Mucosa of descending colon (tissue), 3 donors: Measurements from ENCODE around the gene VEPH1. TPM values are rescaled to one million over a fixed set of nuclear protein-coding genes. Genes with fewer than 3 reads are reported as not detected.

Source experiments
- ATAC-seq: fragments of 200-7000 bp; cut with Tn5 transposase; one replicate; pipeline ENCODE4 v1.9.1; 2020; ENCODE audit warnings: mild to moderate bottlenecking, moderate library complexity
- DNase-seq, 3 donors: peaks; one replicate each; pipeline ENCODE4 v3.0.0-alpha.2; 2020
- H3K36me3 ChIP-seq: fragments of 200-600 bp; one replicate; pipeline ENCODE4 v1.8.0; 2021; ENCODE audit warnings: low read depth, mild to moderate bottlenecking
- H3K4me1 ChIP-seq: fragments of 200-600 bp; one replicate; pipeline ENCODE4 v1.8.0; 2021; ENCODE audit warnings: low read depth, mild to moderate bottlenecking
- H3K4me3 ChIP-seq: fragments of 200-600 bp; one replicate; pipeline ENCODE4 v1.8.0; 2021; ENCODE audit warnings: mild to moderate bottlenecking
- H3K9me3 ChIP-seq: fragments of 200-600 bp; one replicate; pipeline ENCODE4 v1.8.0; 2021; ENCODE audit warnings: mild to moderate bottlenecking
- intact Hi-C, 2 donors: fragments of 100-400 bp; cut with DNase I in 1 of 2; cut with micrococcal nuclease in 1 of 2; formaldehyde crosslinking; loops; one replicate each; pipeline versions ENCODE4 v1.11.0 to v1.11.1; 2022; cut with DNase I, micrococcal nuclease
- total RNA-seq, 3 donors: library from RNA; stranded (reverse); fragmentation: NEBNext Ultra II Directional in 2 of 3; extraction: Animal tissue kit (Norgen Biotek cat#: 25700) in 2 of 3; gene quantifications; one replicate each; pipeline versions ENCODE4 v1.2.1 to v1.2.4, GENCODE V29; 2021 to 2023
- TF ChIP-seq, protein P1 (sequence below): fragments of 200-600 bp; IDR thresholded peaks from one replicate; pipeline ENCODE4 v1.8.0; 2022; ENCODE audit warnings: antibody characterized with exemption, mild to moderate bottlenecking
- donor health status: DM: no; HTN: no; CAD: no; lungs with moderate emphysema.
- donor health status: DM: no; HTN: no; CAD: no.
- donor health status: DM: no; HTN: yes; CAD: no.

The VEPH1 gene
- total RNA-seq, 3 donors from 2014 or later, result 1.5 to 6.3 (median 4.8) TPM

DNA sequence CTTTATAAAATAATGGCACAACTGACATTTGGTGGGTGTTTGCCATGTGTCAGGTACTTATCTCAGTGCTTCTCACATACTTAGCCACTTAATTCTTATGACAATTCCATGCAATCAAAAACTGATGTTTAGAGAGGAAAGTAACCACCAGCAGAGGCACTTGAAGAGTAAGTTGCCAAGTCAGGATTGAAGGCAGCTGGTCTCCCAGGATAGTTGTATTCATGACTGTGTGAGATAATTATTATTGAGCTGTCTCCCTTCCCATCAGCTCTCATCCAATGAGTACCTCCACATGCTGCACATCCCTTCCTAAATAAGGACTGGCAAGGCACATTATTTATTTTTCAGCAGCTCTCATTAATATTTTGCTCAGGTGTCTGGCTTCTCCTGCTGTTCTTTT lies 4.8 kb downstream of the VEPH1 start:
- intact Hi-C loops, result loop anchor here in 1 of 2 donors (10.0 kb wide), 1 partner anchor 294 kb away; no protein-coding TSS in a partner anchor
- no peak overlapping the region for H3K4me3 ChIP-seq

DNA sequence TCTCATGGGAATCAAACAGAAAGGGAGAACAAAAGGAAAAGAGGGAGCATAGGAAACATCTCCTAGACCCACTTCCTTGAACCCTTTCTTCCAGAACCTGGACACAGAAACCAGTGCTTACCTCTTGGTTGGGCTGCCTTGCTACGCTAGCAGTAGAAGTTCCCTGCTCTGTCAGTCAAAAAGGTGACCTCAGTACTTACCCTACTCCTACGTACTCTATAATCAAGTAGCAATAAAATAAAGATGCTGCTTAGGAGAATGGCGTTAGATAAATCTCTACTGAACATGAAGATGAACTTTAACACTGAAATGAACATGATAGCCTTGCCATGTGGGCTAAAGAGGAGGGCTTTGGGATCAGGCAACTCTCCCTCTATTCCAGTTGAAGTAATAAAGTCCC lies 7.4 kb downstream of the VEPH1 start:
- Histone ChIP-seq H3K9me3 (no peaks in the 10 kb centered on the region), H3K4me3 (no peak overlapping the region), H3K36me3 (no peaks in the 10 kb centered on the region), H3K4me1 (peaks cover 10% of the 10 kb centered on the region)
- no peak for ATAC-seq
- no peak for DNase-seq
- TF ChIP-seq, protein P1, sequence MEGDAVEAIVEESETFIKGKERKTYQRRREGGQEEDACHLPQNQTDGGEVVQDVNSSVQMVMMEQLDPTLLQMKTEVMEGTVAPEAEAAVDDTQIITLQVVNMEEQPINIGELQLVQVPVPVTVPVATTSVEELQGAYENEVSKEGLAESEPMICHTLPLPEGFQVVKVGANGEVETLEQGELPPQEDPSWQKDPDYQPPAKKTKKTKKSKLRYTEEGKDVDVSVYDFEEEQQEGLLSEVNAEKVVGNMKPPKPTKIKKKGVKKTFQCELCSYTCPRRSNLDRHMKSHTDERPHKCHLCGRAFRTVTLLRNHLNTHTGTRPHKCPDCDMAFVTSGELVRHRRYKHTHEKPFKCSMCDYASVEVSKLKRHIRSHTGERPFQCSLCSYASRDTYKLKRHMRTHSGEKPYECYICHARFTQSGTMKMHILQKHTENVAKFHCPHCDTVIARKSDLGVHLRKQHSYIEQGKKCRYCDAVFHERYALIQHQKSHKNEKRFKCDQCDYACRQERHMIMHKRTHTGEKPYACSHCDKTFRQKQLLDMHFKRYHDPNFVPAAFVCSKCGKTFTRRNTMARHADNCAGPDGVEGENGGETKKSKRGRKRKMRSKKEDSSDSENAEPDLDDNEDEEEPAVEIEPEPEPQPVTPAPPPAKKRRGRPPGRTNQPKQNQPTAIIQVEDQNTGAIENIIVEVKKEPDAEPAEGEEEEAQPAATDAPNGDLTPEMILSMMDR, result no peak
- intact Hi-C loops, result loop anchor here in 1 of 2 donors (10.0 kb wide), 1 partner anchor 291 kb away; no protein-coding TSS in a partner anchor

More for the DNA sequence above, 4.8 kb downstream of the VEPH1 start:
- no peak for DNase-seq
- TF ChIP-seq, protein P1, result no peak
- H3K36me3 ChIP-seq, result no peaks in the 10 kb centered on the region
- no peak for ATAC-seq
- H3K9me3 ChIP-seq, result no peaks in the 10 kb centered on the region
- peaks cover 10% of the 10 kb centered on the region for H3K4me1 ChIP-seq

DNA sequence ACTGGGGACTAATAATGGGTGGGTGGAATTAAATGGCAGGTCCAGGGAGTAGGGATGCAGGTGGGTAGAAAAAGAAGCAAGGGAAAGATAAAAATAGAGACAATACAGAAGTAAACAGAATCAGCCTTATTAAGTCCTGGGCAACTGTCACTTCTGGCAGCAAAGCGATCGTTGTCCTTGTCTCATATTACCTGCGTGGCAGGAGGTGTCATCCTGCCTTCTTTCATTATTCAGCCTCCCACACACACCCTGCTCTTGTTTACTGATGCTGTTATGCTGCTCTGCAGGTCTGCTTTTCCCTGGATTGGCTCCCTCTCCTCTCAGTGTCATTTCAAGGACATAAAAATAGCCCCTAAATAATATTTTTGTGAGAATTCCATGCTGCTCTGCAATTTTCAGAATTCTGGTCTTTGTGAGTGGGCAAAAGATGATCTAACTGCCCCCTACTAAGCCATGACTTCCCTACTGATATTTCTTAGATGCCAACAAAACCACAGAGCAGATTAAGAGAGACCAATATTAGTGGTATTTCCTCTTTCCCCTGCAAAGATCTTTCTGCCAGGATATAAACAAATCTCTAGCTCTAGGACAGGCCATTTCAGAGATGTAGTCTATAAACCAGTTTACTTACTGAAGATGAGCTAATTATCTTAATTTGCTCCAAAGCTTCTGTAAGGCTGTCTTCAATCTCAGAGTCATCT lies 8.5 kb downstream of the VEPH1 start:
- TF ChIP-seq, protein P1, result no peak
- ATAC-seq, result no peak
- peaks cover 2% of the 10 kb centered on the region for H3K4me1 ChIP-seq
- no peaks in the 10 kb centered on the region for H3K36me3 ChIP-seq
- intact Hi-C loops, result loop anchor here in 1 of 2 donors (10.0 kb wide), 1 partner anchor 290 kb away; no protein-coding TSS in a partner anchor
- no peak for DNase-seq
- no peaks in the 10 kb centered on the region for H3K9me3 ChIP-seq
- no peak overlapping the region for H3K4me3 ChIP-seq

DNA sequence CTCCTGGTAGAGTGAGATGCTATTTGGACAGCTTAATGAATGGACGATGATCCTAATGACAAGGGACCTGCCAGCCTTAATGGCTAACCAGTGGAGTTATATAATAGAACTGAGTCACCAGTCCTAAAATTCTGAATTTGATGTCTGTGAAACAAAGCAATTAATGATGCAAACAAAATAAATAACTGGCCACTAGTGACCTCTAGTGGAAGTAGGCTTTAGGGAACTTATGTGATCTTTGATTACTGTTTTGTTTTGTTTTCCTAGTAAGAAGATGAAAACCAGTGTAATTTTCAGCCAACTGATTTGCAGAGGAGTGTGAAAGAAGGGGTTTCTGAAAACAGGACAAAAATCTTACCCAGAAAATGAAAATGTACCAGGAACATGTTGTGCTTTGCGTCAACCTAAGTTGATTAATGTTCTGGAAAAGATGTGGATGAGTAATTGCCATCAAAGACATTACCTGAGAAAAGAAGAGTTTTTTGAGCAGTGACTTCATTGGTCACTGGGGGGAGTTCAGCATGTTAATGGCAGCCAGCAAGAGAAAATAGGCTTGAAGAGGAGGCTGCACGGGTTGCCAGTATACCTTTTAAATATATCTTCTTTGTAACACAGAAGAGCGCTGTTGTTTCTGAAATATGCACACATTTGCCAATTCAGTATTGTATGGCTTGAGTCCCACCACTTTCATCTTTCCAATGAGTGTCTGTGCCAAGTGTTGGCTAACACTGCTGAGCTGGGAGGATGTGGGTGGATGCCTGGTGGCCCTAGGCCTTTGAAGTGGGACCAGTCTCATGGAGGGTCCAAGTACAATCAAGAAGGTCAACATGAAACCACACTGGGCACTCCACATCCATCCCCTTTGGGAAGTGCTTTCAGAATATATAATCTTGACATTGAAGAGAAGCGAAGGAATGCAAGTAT lies 9.3 kb downstream of the VEPH1 start:
- intact Hi-C loops, result loop anchor here in 1 of 2 donors (10.0 kb wide), 1 partner anchor 289 kb away; no protein-coding TSS in a partner anchor
- H3K9me3 ChIP-seq, result no peaks in the 10 kb centered on the region
- DNase-seq (no peak), ATAC-seq (no peak)
- no peaks in the 10 kb centered on the region for H3K36me3 ChIP-seq
- TF ChIP-seq, protein P1, result no peak
- H3K4me1 ChIP-seq, result no peaks in the 10 kb centered on the region
- H3K4me3 ChIP-seq, result no peak overlapping the region

DNA sequence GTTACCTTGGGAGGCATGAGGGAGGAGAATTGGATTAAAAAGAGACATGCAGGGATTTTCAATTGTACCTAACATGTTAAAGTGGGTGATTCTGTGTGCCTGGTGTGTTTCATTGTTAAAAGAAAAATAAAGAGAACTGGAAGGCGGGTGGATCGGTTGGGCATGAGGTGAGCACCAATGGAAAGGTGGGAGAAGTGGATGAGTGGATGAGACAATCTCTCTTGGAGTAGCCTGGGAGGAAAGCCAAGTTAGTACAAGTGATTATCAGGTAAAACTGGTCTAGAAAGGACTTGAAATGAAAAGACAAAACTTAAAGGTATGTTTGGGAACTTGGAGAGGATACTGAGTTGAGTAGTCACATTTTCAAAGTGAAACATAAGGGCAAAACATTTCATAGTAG lies 12.1 kb downstream of the VEPH1 start:
- intact Hi-C loops, result loop anchor here in 1 of 2 donors (10.0 kb wide), 1 partner anchor 286 kb away; no protein-coding TSS in a partner anchor
- H3K9me3 ChIP-seq, result no peaks in the 10 kb centered on the region
- no peak overlapping the region for H3K4me3 ChIP-seq
- DNase-seq, result no peak
- H3K36me3 ChIP-seq, result no peaks in the 10 kb centered on the region
- no peak for ATAC-seq
- H3K4me1 ChIP-seq, result no peaks in the 10 kb centered on the region
- TF ChIP-seq, protein P1, result no peak
